Anterior cingulate cortex (tissue), 58 donors: ENCODE results near the gene PHLDA3.
A peak's percentile ranks its signal among the peaks of the same experiment; 100 is the strongest.

Source experiments
- DNase-seq, 58 donors: peaks; one replicate each; lab custom pipeline; 2025; lab: John Stamatoyannopoulos, UW

PHLDA3 gene

GRCh38 chr1:201468501-201468843 is 516 bp downstream of the PHLDA3 start:
- DNase-seq = peak in 14 of 58 donors; percentile 17 to 68 (median 50)

GRCh38 chr1:201466492-201466891 is 2.5 kb downstream of the PHLDA3 start:
- DNase-seq = no peak

DNA sequence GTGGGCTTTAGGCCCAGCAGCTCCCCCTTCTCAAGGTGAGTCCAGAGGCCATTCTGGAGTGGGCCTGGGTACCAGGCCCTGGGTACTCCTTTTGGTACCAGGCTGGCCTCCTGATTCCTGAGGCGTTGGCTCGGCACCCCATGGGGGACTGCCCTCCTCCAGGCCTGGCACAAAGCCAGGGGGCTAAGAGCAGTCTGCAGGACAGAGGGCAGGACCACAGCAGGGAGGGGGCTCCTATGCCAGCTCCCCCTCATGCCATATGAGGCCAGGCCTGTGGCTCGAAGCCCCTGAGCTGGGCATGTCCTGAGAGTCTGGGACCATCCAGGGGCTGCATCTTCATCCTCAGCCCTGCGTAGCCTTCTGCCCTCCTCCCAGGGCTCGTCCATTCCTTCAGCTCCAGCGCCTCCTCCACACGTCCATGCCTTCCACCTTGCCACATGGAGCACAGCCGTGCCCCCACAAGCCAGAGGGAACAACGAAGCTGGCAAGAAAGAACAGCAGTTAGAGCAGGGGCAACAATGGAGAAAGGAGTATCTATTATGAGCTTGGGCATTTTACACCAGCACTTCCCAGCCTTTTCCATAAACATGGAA is 3.2 kb downstream of the PHLDA3 start:
- no peak for DNase-seq

- DNase-seq = peak in 36 of 58 donors; percentile 7 to 81 (median 45)
These were observed 5.9 kb downstream of the PHLDA3 start for GRCh38 chr1:201463071-201463552.

GRCh38 chr1:201461645-201462441 is 7.1 kb downstream of the PHLDA3 start:
- DNase-seq = peak in 41 of 58 donors; percentile 15 to 84 (median 48)

DNA sequence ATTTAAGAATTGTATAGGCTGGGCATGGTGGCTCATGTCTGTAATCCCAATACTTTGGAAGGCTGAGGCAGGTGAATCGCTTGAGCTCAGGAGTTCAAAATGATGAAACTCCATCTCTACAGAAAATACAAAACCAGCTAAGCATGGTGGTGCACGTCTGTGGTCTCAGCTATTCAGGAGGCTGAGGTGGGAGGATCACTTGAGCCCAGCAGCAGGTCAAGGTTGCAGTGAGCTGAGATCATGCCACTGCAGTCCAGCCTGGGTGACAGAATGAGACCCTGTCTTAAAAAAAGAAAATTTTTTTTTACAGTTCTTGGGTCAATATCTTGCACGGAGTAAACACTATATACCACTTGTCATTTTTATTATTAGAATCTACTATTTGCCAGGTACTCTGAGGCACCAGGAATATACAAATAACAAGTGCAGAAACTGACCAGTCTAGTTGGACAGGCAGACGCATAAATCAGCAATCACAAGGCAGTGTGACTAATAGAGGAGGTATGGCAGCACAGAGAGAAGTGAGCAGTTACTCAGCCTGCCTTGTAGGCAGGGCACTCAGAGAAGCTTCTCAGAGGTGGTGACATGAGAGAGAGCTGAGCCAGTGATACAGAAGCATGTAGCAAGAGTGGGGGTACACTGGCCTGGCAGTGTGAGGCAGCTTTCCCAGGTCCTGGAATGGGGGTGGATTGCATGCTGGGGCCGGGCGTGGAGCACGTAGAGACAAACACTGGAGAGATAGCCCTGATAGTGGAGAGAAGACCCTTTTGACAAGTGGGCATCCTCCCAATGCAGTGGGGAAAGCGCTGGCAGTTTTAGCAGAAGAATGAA is 8.0 kb downstream of the PHLDA3 start:
- DNase-seq = no peak

GRCh38 chr1:201459775-201460174 is 9.2 kb downstream of the PHLDA3 start:
- no peak for DNase-seq

GRCh38 chr1:201459052-201459451 is 9.9 kb downstream of the PHLDA3 start:
- DNase-seq = no peak

DNA sequence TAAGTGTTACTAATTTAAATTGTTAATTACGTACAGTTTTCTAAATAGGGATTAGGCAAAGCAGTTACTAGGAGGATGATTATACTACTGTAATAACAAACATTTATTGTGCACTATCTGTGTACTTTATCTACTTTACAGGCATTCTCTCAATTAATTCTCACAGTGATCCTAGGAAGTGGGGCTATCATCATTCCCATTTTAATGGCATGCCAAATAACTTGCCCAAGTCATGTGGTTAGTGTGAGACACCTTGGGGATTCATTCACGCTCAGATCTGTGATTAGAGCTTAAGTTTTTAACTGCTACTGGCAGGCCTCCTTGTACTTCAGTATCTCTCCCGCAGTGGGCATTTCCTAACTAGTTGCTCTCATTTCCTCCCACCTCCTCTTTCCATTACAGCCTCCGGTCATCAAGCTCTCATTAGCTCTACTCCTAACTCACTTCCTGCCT is 11.5 kb downstream of the PHLDA3 start:
- DNase-seq = no peak

- peak in 27 of 58 donors; percentile 9 to 82 (median 31) for DNase-seq
These were observed 12.3 kb downstream of the PHLDA3 start for GRCh38 chr1:201456499-201457309.

DNA sequence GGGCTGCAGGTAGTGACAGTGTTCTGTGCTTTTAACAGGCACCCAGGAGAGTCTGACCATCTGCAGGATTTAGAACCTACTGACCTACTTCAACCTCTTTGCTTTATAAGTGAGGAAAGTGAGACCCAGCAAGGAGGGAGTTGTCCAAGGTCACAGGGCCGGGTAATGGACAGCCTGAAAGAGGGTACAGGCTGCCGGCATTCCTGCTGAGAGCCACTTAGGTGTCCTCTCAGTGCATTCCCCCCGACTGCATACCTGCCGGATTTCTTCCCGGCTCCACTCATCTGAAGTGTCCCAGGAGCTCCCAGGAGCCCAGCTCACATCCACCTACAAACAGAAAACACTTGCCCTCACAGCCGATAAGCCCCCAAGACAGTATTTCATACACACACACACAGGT is 13.9 kb downstream of the PHLDA3 start:
- no peak for DNase-seq

DNA sequence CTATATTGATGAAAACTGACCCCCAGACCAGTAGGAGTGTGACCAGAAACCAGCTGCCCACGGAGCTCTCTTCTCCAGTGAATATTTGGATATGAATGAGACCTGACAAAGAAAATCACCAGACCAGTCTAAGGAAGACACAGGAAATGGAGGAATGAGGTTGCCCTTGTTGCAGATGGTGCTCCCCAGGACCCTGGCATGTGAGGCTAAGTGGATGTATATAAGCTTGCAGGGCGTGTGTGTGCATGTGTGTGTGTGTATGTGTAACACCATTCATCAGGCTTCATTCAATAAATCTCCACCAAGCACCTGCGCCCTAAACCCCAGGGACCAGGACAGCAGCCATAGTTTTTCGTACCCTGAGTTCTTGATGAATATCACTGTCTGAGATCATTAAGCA is 14.4 kb downstream of the PHLDA3 start:
- DNase-seq = no peak

- DNase-seq = no peak
These were observed 16.1 kb downstream of the PHLDA3 start for GRCh38 chr1:201452866-201453265.

DNA sequence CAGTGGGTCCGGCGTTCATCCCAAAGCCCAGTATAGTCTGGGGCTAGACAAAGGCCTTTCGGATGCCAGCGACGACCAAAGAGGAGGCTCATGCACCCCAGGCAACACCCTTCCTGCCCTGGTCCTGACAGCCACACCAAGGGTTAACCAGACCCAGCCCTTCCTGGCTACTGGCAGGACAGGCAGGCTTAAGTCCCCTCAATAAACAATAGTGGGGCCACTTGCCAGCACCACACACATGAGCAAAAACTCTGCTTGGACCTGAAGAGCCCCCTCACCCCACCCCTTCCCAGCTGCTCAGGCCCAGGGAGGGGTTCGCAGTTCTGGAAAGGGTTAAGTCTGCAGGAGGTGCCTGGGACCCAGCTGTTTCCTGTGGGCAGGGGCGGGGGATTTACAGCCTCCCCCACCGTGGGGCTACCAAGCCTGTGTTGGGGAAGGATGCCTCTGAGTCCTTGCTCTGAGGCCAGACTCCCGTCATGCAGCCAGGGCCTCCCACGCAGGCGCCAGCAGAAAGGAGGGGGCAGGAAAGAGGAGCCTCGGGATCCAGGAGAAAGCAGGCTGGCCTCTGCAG is 18.2 kb downstream of the PHLDA3 start:
- DNase-seq = peak in 46 of 58 donors; percentile 16 to 82 (median 52)

DNA sequence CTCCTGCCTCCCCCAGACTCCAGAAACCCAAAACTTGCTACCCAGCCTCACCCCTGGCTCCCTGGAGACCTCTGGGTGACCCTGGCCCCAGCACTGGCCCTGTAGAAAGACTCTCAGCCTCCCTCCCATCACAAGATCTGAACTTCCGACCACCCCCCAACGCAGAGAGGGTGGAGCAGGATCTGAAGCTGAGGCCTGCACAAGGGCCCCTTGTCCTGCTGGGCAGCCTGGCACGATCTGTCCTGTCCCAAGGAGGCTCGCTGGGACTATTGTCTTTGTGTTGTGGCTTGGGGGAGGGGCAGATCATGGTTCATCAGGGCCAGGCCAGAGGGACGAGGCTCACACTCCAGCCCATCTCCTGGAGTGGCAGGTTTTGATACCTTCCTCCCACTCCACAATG is 20.0 kb downstream of the PHLDA3 start:
- peak in 50 of 58 donors; percentile 19 to 91 (median 72) for DNase-seq

DNA sequence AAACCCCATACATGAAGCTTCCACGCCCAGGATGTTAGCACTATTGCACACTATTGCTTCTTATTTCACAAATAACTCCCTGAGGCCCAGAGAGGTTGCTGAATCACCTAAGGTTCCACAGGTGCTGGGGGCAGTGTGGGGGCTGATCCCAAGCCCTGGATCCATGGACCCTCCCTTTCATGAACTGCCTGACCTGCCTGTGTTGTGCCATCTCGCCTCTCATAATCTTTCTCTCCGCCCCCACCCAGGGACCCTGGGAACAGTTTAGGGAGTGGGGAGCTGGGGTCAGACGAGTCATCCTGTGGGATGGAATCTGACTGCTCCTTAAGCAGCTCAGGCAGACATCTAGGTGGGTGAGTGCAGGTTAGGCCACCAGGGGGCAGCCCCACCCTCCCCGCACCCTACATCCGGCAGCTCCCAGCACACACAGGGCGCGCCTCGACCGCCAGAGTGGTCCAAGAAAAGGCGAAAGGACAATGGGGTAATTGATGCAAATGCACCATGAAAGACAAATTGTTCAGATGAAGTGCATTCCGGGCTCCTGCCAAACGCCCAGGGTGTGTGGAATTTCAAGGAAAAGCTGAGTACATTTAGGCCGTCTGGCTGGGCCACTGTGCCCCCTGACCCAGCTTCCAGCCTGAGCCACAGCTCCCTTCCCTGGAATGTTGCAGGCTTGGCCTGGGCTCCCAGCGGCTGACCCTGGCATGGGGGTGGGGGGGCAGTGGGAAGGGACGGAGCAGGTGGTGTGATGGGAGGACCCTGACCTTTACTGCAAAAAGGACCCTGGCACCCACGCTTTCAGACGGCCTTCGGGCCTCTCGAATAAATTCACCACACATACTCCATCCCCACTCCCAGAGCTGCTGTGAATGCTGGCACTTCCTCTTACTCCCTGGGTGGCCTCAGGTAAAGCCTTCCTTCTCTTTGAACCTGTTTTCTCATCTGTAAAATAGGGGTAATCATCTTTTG is 20.8 kb downstream of the PHLDA3 start:
- DNase-seq = peak in 54 of 58 donors; percentile 27 to 94 (median 78)

GRCh38 chr1:201445310-201445709 is 23.7 kb downstream of the PHLDA3 start:
- DNase-seq = no peak

DNA sequence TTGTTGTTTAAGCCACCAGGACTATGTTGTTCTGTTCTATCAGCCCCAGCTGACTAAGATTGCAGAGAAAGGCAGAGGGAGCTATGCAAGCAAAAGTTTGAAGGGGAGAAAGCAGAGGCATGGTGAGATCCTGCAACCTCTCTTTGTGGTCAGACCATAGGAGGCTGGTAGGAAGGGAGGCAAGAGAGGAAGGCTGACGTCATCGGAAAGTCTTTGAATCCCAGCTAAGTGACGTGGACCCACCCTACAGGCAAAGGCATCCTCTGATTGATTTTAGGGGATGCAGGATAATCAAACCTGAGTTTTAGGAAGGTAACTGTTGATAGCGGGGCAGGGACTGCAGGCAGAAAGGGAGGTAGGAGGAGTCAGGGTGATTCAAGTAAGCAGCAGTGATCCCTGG is 24.2 kb downstream of the PHLDA3 start:
- no peak for DNase-seq

- no peak for DNase-seq
These were observed 25.2 kb downstream of the PHLDA3 start for GRCh38 chr1:201443747-201444146.
